Brain pericyte (primary cell): ENCODE data around the gene HILPDA.
"Not testable (repeated sequence)": the region's sequence is repeated elsewhere in the genome, so short reads cannot be mapped to it uniquely, and the experiment has no call there.

Experiments
- DNase-seq: peaks from one replicate; pipeline ENCODE4 v3.0.0-alpha.2; 2012; ENCODE audit warnings: low read depth, low spot score

HILPDA gene

GRCh38 chr7:128431754-128432153 lies 23.9 kb upstream of the HILPDA start:
- no peak for DNase-seq

- no peak for DNase-seq
These were observed 21.0 kb upstream of the HILPDA start for GRCh38 chr7:128434413-128435326.

- DNase-seq, result no peak
These were observed 20.4 kb upstream of the HILPDA start for GRCh38 chr7:128435327-128435686.

GRCh38 chr7:128437426-128438332 lies 18.0 kb upstream of the HILPDA start:
- DNase-seq, result no peak

GRCh38 chr7:128442356-128442755 lies 13.3 kb upstream of the HILPDA start:
- no peak for DNase-seq

GRCh38 chr7:128443831-128444600 lies 11.7 kb upstream of the HILPDA start:
- no peak for DNase-seq

GRCh38 chr7:128446306-128446705 lies 9.4 kb upstream of the HILPDA start:
- DNase-seq, result no peak

GRCh38 chr7:128447941-128448564 lies 7.6 kb upstream of the HILPDA start:
- DNase-seq, result no peak

- no peak for DNase-seq
These were observed 6.9 kb upstream of the HILPDA start for GRCh38 chr7:128448751-128449302.

GRCh38 chr7:128450409-128450808 lies 5.3 kb upstream of the HILPDA start:
- DNase-seq, result no peak

GRCh38 chr7:128450913-128451312 lies 4.8 kb upstream of the HILPDA start:
- DNase-seq, result no peak

- DNase-seq, result no peak
These were observed 3.1 kb upstream of the HILPDA start for GRCh38 chr7:128452552-128452951.

GRCh38 chr7:128453836-128454804 lies 1.6 kb upstream of the HILPDA start:
- peak; percentile 82 for DNase-seq

GRCh38 chr7:128454808-128455542 lies 703 bp upstream of the HILPDA start:
- no peak for DNase-seq

- DNase-seq, result no peak
These were observed 612 bp downstream of the HILPDA start for GRCh38 chr7:128456255-128456725.

- not testable (repeated sequence) for DNase-seq
These were observed 1.7 kb downstream of the HILPDA start for GRCh38 chr7:128457385-128457784.

- no peak for DNase-seq
These were observed 3.3 kb downstream of the HILPDA start for GRCh38 chr7:128458956-128459355.

- DNase-seq, result no peak
These were observed 3.8 kb downstream of the HILPDA start for GRCh38 chr7:128459394-128459878.

- DNase-seq, result no peak
These were observed 6.8 kb downstream of the HILPDA start for GRCh38 chr7:128462460-128462859.
